Natural killer cell (primary cell): ENCODE data around the gene LAPTM4A. TPM values are rescaled to one million over a fixed set of nuclear protein-coding genes. Genes with fewer than 3 reads are reported as not detected.

ENCODE experiments used
- ATAC-seq, 3 donors: fragments of 150-1000 bp in 2 of 3; fragments of 200-7000 bp in 1 of 3; cut with Tn5 transposase; 1 replicate in 1 of 3; 2 replicates in 2 of 3; pipeline ENCODE4 v1.10.0; 2021; ENCODE audit warnings: mild to moderate bottlenecking in 2 of 3, moderate library complexity in 2 of 3
- DNase-seq, 2 donors: peaks; one replicate each; pipeline versions ENCODE4 v3.0.0 to v3.0.0-alpha.2; 2013 to 2021; ENCODE audit warnings: mixed read lengths in 1 of 2
- H3K27ac ChIP-seq: one replicate; pipeline ENCODE4 v1.5.1; 2013; ENCODE audit warnings: mild to moderate bottlenecking, low read length
- H3K27me3 ChIP-seq: one replicate; pipeline ENCODE4 v1.6.1; 2013; ENCODE audit warnings: low read length; ENCODE audit not compliant: control insufficient read depth, insufficient read depth
- H3K36me3 ChIP-seq: one replicate; pipeline ENCODE4 v1.6.1; 2013; ENCODE audit warnings: low read length; ENCODE audit not compliant: control insufficient read depth, insufficient read depth
- H3K4me1 ChIP-seq: one replicate; pipeline ENCODE4 v1.6.1; 2013; ENCODE audit warnings: low read length; ENCODE audit not compliant: control insufficient read depth, insufficient read depth
- H3K4me3 ChIP-seq: one replicate; pipeline ENCODE4 v1.5.1; 2013; ENCODE audit warnings: low read length
- H3K9me3 ChIP-seq: one replicate; pipeline ENCODE4 v1.6.1; 2013; ENCODE audit warnings: low read length; ENCODE audit not compliant: control insufficient read depth, insufficient read depth
- H3K27ac Mint-ChIP-seq, 2 donors: one replicate each; pipeline ENCODE4 v1.8.0; 2022; ENCODE audit warnings: mild to moderate bottlenecking in 2 of 2, mixed read lengths in 2 of 2, moderate library complexity in 1 of 2
- H3K27me3 Mint-ChIP-seq, 2 donors: one replicate each; pipeline ENCODE4 v1.8.0; 2022; ENCODE audit warnings: low read depth in 2 of 2, mixed read lengths in 2 of 2
- H3K36me3 Mint-ChIP-seq: one replicate; pipeline ENCODE4 v1.8.0; 2022; ENCODE audit warnings: mixed read lengths
- H3K4me1 Mint-ChIP-seq, 2 donors: one replicate each; pipeline ENCODE4 v1.8.0; 2022; ENCODE audit warnings: mixed read lengths in 2 of 2
- H3K4me3 Mint-ChIP-seq: one replicate; pipeline ENCODE4 v1.8.0; 2022; ENCODE audit warnings: mild to moderate bottlenecking, moderate library complexity, mixed read lengths
- H3K9me3 Mint-ChIP-seq, 2 donors: one replicate each; pipeline ENCODE4 v1.8.0; 2022; ENCODE audit warnings: mixed read lengths in 2 of 2
- CTCF ChIP-seq: fragments of 200-600 bp; IDR thresholded peaks from one replicate; pipeline ENCODE4 v1.8.0; 2022; ENCODE audit warnings: antibody characterized with exemption
- WGBS: methylation state at CpG from one replicate; pipeline ENCODE4 v1.1.7; 2013; ENCODE audit warnings: missing lambda C conversion rate; ENCODE audit not compliant: insufficient coverage; 5-methylcytosine and 5-hydroxymethylcytosine counted together
- intact Hi-C: fragments of 100-400 bp; cut with micrococcal nuclease; formaldehyde crosslinking; loops from one replicate; pipeline ENCODE4 v1.14.2; 2022
- total RNA-seq, 4 donors: library from RNA; stranded (reverse); fragments of 120-200 nt in 1 of 4; gene quantifications; one replicate each; pipeline versions ENCODE4 v1.2.3 to v1.2.4, GENCODE V29; 2013 to 2022

LAPTM4A gene
- total RNA-seq, 3 donors from 2014 or later (not counting 1 experiment from before 2014, with no cell fraction given) = 60.6 to 98.4 (median 75.0) TPM

- H3K4me1 ChIP-seq = no peaks in the 10 kb centered on the region
- H3K9me3 ChIP-seq = no peaks in the 10 kb centered on the region
- DNase-seq (no peak), ATAC-seq (no peak)
- Mint-ChIP-seq H3K27me3 (peaks cover 6 to 7% of the 10 kb centered on the region in 2 donors), H3K36me3 (no peaks in the 10 kb centered on the region), H3K4me3 (no peak overlapping the region), H3K4me1 (no peaks in the 10 kb centered on the region), H3K9me3 (no peaks in the 10 kb centered on the region), H3K27ac (no peak overlapping the region)
- H3K4me3 ChIP-seq = no peak overlapping the region
- WGBS = 87% methylated on average over 2 of the region's 2 CpGs
- H3K36me3 ChIP-seq = no peaks in the 10 kb centered on the region
- TF ChIP-seq CTCF = no peak
- intact Hi-C loops = no loop called here
- no peak overlapping the region for H3K27ac ChIP-seq
- H3K27me3 ChIP-seq = no peaks in the 10 kb centered on the region
Measured at GRCh38 chr2:20073460-20073859, 22.0 kb upstream of the LAPTM4A start.

GRCh38 chr2:20072436-20073158 is 21.2 kb upstream of the LAPTM4A start:
- no peak overlapping the region for H3K4me3 Mint-ChIP-seq
- intact Hi-C loops = no loop called here
- Histone ChIP-seq H3K36me3 (no peaks in the 10 kb centered on the region), H3K4me1 (no peaks in the 10 kb centered on the region), H3K27ac (no peak overlapping the region), H3K9me3 (no peaks in the 10 kb centered on the region), H3K27me3 (no peaks in the 10 kb centered on the region), H3K4me3 (no peak overlapping the region)
- H3K27me3 Mint-ChIP-seq = peaks cover 7 to 9% of the 10 kb centered on the region in 2 donors
- no peak for TF ChIP-seq CTCF
- ATAC-seq = no peak
- no peak for DNase-seq
- no peaks in the 10 kb centered on the region for H3K4me1 Mint-ChIP-seq
- H3K27ac Mint-ChIP-seq = no peak overlapping the region
- WGBS = 85% methylated on average over 6 of the region's 7 CpGs
- H3K36me3 Mint-ChIP-seq = no peaks in the 10 kb centered on the region
- H3K9me3 Mint-ChIP-seq = no peaks in the 10 kb centered on the region

- H3K27me3 ChIP-seq = no peaks in the 10 kb centered on the region
- no peaks in the 10 kb centered on the region for H3K9me3 ChIP-seq
- Mint-ChIP-seq H3K36me3 (no peaks in the 10 kb centered on the region), H3K4me3 (no peak overlapping the region), H3K9me3 (no peaks in the 10 kb centered on the region), H3K27me3 (peaks cover 7 to 9% of the 10 kb centered on the region in 2 donors), H3K4me1 (no peaks in the 10 kb centered on the region), H3K27ac (no peak overlapping the region)
- TF ChIP-seq CTCF = no peak
- H3K4me3 ChIP-seq = no peak overlapping the region
- no peak for DNase-seq
- intact Hi-C loops = no loop called here
- 95% methylated on average over 10 of the region's 14 CpGs for WGBS
- no peaks in the 10 kb centered on the region for H3K4me1 ChIP-seq
- H3K36me3 ChIP-seq = no peaks in the 10 kb centered on the region
- no peak overlapping the region for H3K27ac ChIP-seq
- ATAC-seq = no peak
Measured at GRCh38 chr2:20071397-20072383, 20.3 kb upstream of the LAPTM4A start.
